WTC11 (cell line): Measurements from ENCODE around the gene C5orf47. TPM values are rescaled to one million over a fixed set of nuclear protein-coding genes. Genes with fewer than 3 reads are reported as not detected.

Source experiments
- ATAC-seq: fragments of 200-7000 bp; cut with Tn5 transposase; 2 replicates; pipeline ENCODE4 v1.10.0; 2021; ENCODE audit warnings: mild to moderate bottlenecking, moderate library complexity
- CTCF ChIA-PET: fragments of 300-600 bp; sonication (Branson Sonifier 250); formaldehyde crosslinking; loops from one replicate; lab custom pipeline; 2021; ENCODE audit warnings: antibody characterized with exemption; lab: Charles Lee
- POLR2A ChIA-PET: fragments of 350-600 bp; sonication (Branson Sonifier 250); formaldehyde crosslinking; loops from one replicate; lab custom pipeline; 2021; ENCODE audit warnings: antibody characterized with exemption; lab: Charles Lee
- DNase-seq: peaks from one replicate; pipeline ENCODE4 v3.0.0; 2021; ENCODE audit warnings: low spot score
- H3K27ac Mint-ChIP-seq: 2 replicates; pipeline ENCODE4 v1.8.0; 2021; ENCODE audit warnings: mixed read lengths
- H3K27me3 Mint-ChIP-seq: 2 replicates; pipeline ENCODE4 v1.8.0; 2021; ENCODE audit warnings: low read depth, mild to moderate bottlenecking, moderate library complexity, mixed read lengths
- H3K36me3 Mint-ChIP-seq: 2 replicates; pipeline ENCODE4 v1.8.0; 2021; ENCODE audit warnings: mixed read lengths
- H3K4me1 Mint-ChIP-seq: 2 replicates; pipeline ENCODE4 v1.8.0; 2022; ENCODE audit warnings: mixed read lengths
- H3K4me3 Mint-ChIP-seq: 2 replicates; pipeline ENCODE4 v1.8.0; 2021; ENCODE audit warnings: mild to moderate bottlenecking, moderate library complexity, mixed read lengths
- H3K9me3 Mint-ChIP-seq: 2 replicates; pipeline ENCODE4 v1.8.0; 2021; ENCODE audit warnings: mixed read lengths
- AR ChIP-seq: fragments of 250-450 bp; sonication (Bioruptor Pico); IDR thresholded peaks from 2 replicates; pipeline ENCODE4 v1.9.0; 2021; ENCODE audit warnings: mild to moderate bottlenecking
- CREM ChIP-seq: sonication (generic); formaldehyde crosslinking; IDR thresholded peaks from 2 replicates; pipeline ENCODE4 v1.8.1; 2022; ENCODE audit warnings: mild to moderate bottlenecking, missing genetic modification reagents, moderate library complexity
- ESRRA ChIP-seq: sonication (generic); formaldehyde crosslinking; IDR thresholded peaks from 2 replicates; pipeline ENCODE4 v1.8.1; 2022; ENCODE audit warnings: mild to moderate bottlenecking, missing genetic modification reagents, borderline replicate concordance
- FOXJ3 ChIP-seq: sonication (generic); formaldehyde crosslinking; IDR thresholded peaks from 2 replicates; pipeline ENCODE4 v1.9.0; 2021; ENCODE audit warnings: missing genetic modification reagents, mild to moderate bottlenecking, borderline replicate concordance
- HMGA2 ChIP-seq: fragments of 250-450 bp; sonication (Bioruptor Pico); IDR thresholded peaks from 2 replicates; pipeline ENCODE4 v1.4.0; 2021; ENCODE audit warnings: mild to moderate bottlenecking, moderate library complexity
- PREB ChIP-seq: sonication (generic); formaldehyde crosslinking; IDR thresholded peaks from 2 replicates; pipeline ENCODE4 v1.8.1; 2022; ENCODE audit warnings: mild to moderate bottlenecking, missing genetic modification reagents, moderate library complexity, borderline replicate concordance
- ZBTB21 ChIP-seq: sonication (generic); formaldehyde crosslinking; IDR thresholded peaks from 2 replicates; pipeline ENCODE4 v1.8.1; 2023; ENCODE audit warnings: mild to moderate bottlenecking, missing genetic modification reagents, borderline replicate concordance
- ZNF219 ChIP-seq: sonication (generic); formaldehyde crosslinking; IDR thresholded peaks from 2 replicates; pipeline ENCODE4 v1.8.0; 2023; ENCODE audit warnings: missing genetic modification reagents, mild to moderate bottlenecking, borderline replicate concordance
- ZNF263 ChIP-seq: sonication (generic); formaldehyde crosslinking; IDR thresholded peaks from 2 replicates; pipeline ENCODE4 v1.8.1; 2022; ENCODE audit warnings: low read depth, mild to moderate bottlenecking, moderate library complexity, missing genetic modification reagents
- ZNF423 ChIP-seq: fragments of 250-450 bp; sonication (Bioruptor Pico); IDR thresholded peaks from 2 replicates; pipeline ENCODE4 v2.1.2; 2022; ENCODE audit warnings: mild to moderate bottlenecking, moderate library complexity
- ZNF512 ChIP-seq: sonication (generic); formaldehyde crosslinking; IDR thresholded peaks from 2 replicates; pipeline ENCODE4 v1.8.1; 2022; ENCODE audit warnings: missing genetic modification reagents, borderline replicate concordance
- ZNF671 ChIP-seq: fragments of 250-450 bp; sonication (Bioruptor Pico); IDR thresholded peaks from 2 replicates; pipeline ENCODE4 v1.8.0; 2021; ENCODE audit warnings: mild to moderate bottlenecking
- total RNA-seq: library from RNA; stranded (reverse); gene quantifications from 3 replicates; pipeline ENCODE4 v1.2.3, GENCODE V29; 2021
- TF ChIP-seq, protein P1 (sequence below): sonication (generic); formaldehyde crosslinking; IDR thresholded peaks from 2 replicates; pipeline ENCODE4 v1.8.0; 2022; ENCODE audit warnings: mild to moderate bottlenecking, missing genetic modification reagents
- TF ChIP-seq, protein P2 (sequence below): sonication (generic); formaldehyde crosslinking; IDR thresholded peaks from 2 replicates; pipeline ENCODE4 v1.8.0; 2022; ENCODE audit warnings: mild to moderate bottlenecking, missing genetic modification reagents
- TF ChIP-seq, protein P3 (sequence below): fragments of 250-450 bp; sonication (Bioruptor Pico); IDR thresholded peaks from 2 replicates; pipeline ENCODE4 v1.8.0; 2021; ENCODE audit warnings: mild to moderate bottlenecking
- TF ChIP-seq, protein P4 (sequence below): sonication (generic); formaldehyde crosslinking; IDR thresholded peaks from 2 replicates; pipeline ENCODE4 v1.8.1; 2023; ENCODE audit warnings: mild to moderate bottlenecking, missing genetic modification reagents
- TF ChIP-seq, protein P5 (sequence below): sonication (generic); formaldehyde crosslinking; IDR thresholded peaks from 2 replicates; pipeline ENCODE4 v1.8.1; 2023; ENCODE audit warnings: mild to moderate bottlenecking, moderate library complexity, missing genetic modification reagents

Gene C5orf47
- total RNA-seq, 1 experiment from 2014 or later: 0.09 TPM

GRCh38 chr5:173997331-173997730 lies 8.4 kb downstream of the C5orf47 start (continued):
- TF ChIP-seq PREB (CRISPR knock-in tag) (no peak), ZNF263 (CRISPR knock-in tag) (no peak)
- TF ChIP-seq, all 79 proteins: peak for 0

DNA sequence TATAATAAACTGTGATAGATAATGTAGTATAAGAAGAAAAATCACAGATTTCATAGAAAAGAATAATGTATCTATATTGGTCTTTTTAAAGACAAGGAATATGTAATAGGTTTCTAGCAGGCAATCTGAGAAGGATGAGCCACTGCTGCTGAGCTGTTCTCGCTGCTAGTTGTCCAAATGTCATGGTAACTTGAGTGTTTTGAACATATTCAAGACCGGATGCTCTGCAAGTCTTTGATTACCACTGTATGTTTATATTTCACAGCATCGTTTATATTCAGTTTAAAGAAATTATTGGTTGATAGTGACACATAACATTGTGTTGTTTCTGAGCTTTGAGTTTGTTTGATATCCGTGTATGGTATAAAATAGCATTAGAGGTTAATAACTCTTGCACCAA lies 9.6 kb downstream of the C5orf47 start:
- DNase-seq: no peak
- Mint-ChIP-seq H3K4me1 (no peaks in the 10 kb centered on the region), H3K4me3 (no peak overlapping the region), H3K9me3 (no peaks in the 10 kb centered on the region), H3K27me3 (no peaks in the 10 kb centered on the region; the same call in none of the 2 replicates), H3K27ac (no peak overlapping the region), H3K36me3 (no peaks in the 10 kb centered on the region)
- CTCF ChIA-PET: interaction anchor here (1.0 to 1.3 kb wide), 2 partner anchors 14 to 383 kb away, joined by 3 to 5 read pairs; no protein-coding TSS in a partner anchor
- POLR2A ChIA-PET: no interaction called here
- TF ChIP-seq ZNF219 (CRISPR knock-in tag): no peak
- no peak for TF ChIP-seq ZNF512 (CRISPR knock-in tag)
- TF ChIP-seq, protein P1, sequence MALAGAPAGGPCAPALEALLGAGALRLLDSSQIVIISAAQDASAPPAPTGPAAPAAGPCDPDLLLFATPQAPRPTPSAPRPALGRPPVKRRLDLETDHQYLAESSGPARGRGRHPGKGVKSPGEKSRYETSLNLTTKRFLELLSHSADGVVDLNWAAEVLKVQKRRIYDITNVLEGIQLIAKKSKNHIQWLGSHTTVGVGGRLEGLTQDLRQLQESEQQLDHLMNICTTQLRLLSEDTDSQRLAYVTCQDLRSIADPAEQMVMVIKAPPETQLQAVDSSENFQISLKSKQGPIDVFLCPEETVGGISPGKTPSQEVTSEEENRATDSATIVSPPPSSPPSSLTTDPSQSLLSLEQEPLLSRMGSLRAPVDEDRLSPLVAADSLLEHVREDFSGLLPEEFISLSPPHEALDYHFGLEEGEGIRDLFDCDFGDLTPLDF (CRISPR knock-in tag): no peak
- TF ChIP-seq, protein P2, sequence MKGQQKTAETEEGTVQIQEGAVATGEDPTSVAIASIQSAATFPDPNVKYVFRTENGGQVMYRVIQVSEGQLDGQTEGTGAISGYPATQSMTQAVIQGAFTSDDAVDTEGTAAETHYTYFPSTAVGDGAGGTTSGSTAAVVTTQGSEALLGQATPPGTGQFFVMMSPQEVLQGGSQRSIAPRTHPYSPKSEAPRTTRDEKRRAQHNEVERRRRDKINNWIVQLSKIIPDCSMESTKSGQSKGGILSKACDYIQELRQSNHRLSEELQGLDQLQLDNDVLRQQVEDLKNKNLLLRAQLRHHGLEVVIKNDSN: no peak
- TF ChIP-seq FOXJ3: no peak
- no peak for TF ChIP-seq ZNF423
- TF ChIP-seq ZNF671 (CRISPR knock-in tag): no peak
- no peak for TF ChIP-seq HMGA2 (CRISPR knock-in tag)
- TF ChIP-seq, protein P3, sequence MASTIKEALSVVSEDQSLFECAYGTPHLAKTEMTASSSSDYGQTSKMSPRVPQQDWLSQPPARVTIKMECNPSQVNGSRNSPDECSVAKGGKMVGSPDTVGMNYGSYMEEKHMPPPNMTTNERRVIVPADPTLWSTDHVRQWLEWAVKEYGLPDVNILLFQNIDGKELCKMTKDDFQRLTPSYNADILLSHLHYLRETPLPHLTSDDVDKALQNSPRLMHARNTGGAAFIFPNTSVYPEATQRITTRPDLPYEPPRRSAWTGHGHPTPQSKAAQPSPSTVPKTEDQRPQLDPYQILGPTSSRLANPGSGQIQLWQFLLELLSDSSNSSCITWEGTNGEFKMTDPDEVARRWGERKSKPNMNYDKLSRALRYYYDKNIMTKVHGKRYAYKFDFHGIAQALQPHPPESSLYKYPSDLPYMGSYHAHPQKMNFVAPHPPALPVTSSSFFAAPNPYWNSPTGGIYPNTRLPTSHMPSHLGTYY (CRISPR knock-in tag): no peak
- TF ChIP-seq, protein P4, sequence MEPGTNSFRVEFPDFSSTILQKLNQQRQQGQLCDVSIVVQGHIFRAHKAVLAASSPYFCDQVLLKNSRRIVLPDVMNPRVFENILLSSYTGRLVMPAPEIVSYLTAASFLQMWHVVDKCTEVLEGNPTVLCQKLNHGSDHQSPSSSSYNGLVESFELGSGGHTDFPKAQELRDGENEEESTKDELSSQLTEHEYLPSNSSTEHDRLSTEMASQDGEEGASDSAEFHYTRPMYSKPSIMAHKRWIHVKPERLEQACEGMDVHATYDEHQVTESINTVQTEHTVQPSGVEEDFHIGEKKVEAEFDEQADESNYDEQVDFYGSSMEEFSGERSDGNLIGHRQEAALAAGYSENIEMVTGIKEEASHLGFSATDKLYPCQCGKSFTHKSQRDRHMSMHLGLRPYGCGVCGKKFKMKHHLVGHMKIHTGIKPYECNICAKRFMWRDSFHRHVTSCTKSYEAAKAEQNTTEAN (CRISPR knock-in tag): no peak
- TF ChIP-seq CREM: no peak
- TF ChIP-seq, protein P5, sequence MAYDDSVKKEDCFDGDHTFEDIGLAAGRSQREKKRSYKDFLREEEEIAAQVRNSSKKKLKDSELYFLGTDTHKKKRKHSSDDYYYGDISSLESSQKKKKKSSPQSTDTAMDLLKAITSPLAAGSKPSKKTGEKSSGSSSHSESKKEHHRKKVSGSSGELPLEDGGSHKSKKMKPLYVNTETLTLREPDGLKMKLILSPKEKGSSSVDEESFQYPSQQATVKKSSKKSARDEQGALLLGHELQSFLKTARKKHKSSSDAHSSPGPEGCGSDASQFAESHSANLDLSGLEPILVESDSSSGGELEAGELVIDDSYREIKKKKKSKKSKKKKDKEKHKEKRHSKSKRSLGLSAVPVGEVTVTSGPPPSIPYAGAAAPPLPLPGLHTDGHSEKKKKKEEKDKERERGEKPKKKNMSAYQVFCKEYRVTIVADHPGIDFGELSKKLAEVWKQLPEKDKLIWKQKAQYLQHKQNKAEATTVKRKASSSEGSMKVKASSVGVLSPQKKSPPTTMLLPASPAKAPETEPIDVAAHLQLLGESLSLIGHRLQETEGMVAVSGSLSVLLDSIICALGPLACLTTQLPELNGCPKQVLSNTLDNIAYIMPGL (CRISPR knock-in tag): no peak
- TF ChIP-seq AR (CRISPR knock-in tag): no peak
- TF ChIP-seq ESRRA (CRISPR knock-in tag): no peak
- no peak for TF ChIP-seq ZBTB21
- no peak for ATAC-seq
